K562 (cell line): ENCODE results near the gene UBE2I. TPM values are rescaled to one million over a fixed set of nuclear protein-coding genes. Genes with fewer than 3 reads are reported as not detected.
A peak's percentile ranks its signal among the peaks of the same experiment; 100 is the strongest.

ENCODE experiments used
- BHLHE40 ChIP-seq: IDR thresholded peaks from 2 replicates; pipeline ENCODE4 v1.6.1; 2011; ENCODE audit warnings: low read length, improper control_type of control experiment
- C11orf30 ChIP-seq: fragments of 450-650 bp; IDR thresholded peaks from 2 replicates; pipeline ENCODE4 v1.6.1; 2016; ENCODE audit warnings: low read depth, mild to moderate bottlenecking
- CBX1 ChIP-seq: sonication (generic); IDR thresholded peaks from 2 replicates; pipeline ENCODE4 v1.6.1; 2016; ENCODE audit warnings: antibody characterized with exemption, low read depth, mild to moderate bottlenecking
- CBX5 ChIP-seq: IDR thresholded peaks from 2 replicates; pipeline ENCODE4 v1.6.1; 2014; ENCODE audit warnings: low read depth, borderline replicate concordance
- CXXC5 ChIP-seq: fragments of 250-450 bp; sonication (Bioruptor Pico); IDR thresholded peaks from 2 replicates; pipeline ENCODE4 v1.8.0; 2022; ENCODE audit warnings: inconsistent platforms, mild to moderate bottlenecking, moderate library complexity
- DACH1 ChIP-seq: fragments of 450-650 bp; IDR thresholded peaks from 2 replicates; pipeline ENCODE4 v1.6.1; 2018; ENCODE audit not compliant: partially characterized antibody
- ETV6 ChIP-seq, 3 experiments: fragments of 150-350 bp in 1 of 3; sonication (generic) in 1 of 3; formaldehyde crosslinking in 1 of 3; IDR thresholded peaks; 2 replicates each; pipeline versions ENCODE4 v1.6.1 to v1.8.0; 2014 to 2022; ENCODE audit warnings: borderline replicate concordance in 2 of 3, low read depth in 2 of 3, antibody characterized with exemption in 1 of 3, low read length in 1 of 3, mild to moderate bottlenecking in 1 of 3, missing genetic modification reagents in 1 of 3
- FOXJ2 ChIP-seq: fragments of 200-800 bp; sonication (Bioruptor generic); IDR thresholded peaks from 2 replicates; pipeline ENCODE4 v1.6.1; 2016; ENCODE audit warnings: missing genetic modification characterization, missing compliant biosample characterization
- KLF10 ChIP-seq: fragments of 250-450 bp; sonication (Bioruptor Pico); IDR thresholded peaks from 2 replicates; pipeline ENCODE4 v1.6.1; 2021; ENCODE audit warnings: matching md5 sums
- MED1 ChIP-seq: sonication (generic); formaldehyde crosslinking; IDR thresholded peaks from 2 replicates; pipeline ENCODE4 v1.8.1; 2023; ENCODE audit warnings: missing genetic modification reagents, borderline replicate concordance
- MEF2D ChIP-seq: conservative IDR thresholded peaks from 2 replicates; pipeline ENCODE4 v1.6.1; 2016; ENCODE audit warnings: low read depth, missing genetic modification characterization, missing compliant biosample characterization
- PREB ChIP-seq: sonication (generic); formaldehyde crosslinking; IDR thresholded peaks from 2 replicates; pipeline ENCODE4 v1.8.1; 2023; ENCODE audit warnings: mild to moderate bottlenecking, missing genetic modification reagents
- PRPF4 ChIP-seq: fragments of 200-400 bp; formaldehyde crosslinking; IDR thresholded peaks from one replicate; pipeline ENCODE4 v1.6.1; 2017; ENCODE audit warnings: low read length, low read depth, mild to moderate bottlenecking; ENCODE audit not compliant: insufficient read depth, poor library complexity, severe bottlenecking
- RNF2 ChIP-seq: sonication (generic); IDR thresholded peaks from 2 replicates; pipeline ENCODE4 v1.6.1; 2016
- SIX5 ChIP-seq, 2 experiments: IDR thresholded peaks; 2 replicates each; pipeline ENCODE4 v1.6.1; 2011; ENCODE audit warnings: low read length in 2 of 2, borderline replicate concordance in 1 of 2, low read depth in 1 of 2, mild to moderate bottlenecking in 1 of 2, moderate library complexity in 1 of 2; ENCODE audit not compliant: insufficient read depth in 1 of 2
- SMARCC2 ChIP-seq: fragments of 450-650 bp; IDR thresholded peaks from 2 replicates; pipeline ENCODE4 v1.6.1; 2017; ENCODE audit warnings: antibody characterized with exemption, moderate library complexity, mild to moderate bottlenecking, low read depth
- SP2 ChIP-seq: IDR thresholded peaks from 2 replicates; pipeline ENCODE4 v1.6.1; 2011; ENCODE audit warnings: mild to moderate bottlenecking, low read depth, low read length, moderate library complexity; ENCODE audit not compliant: poor library complexity, severe bottlenecking; ENCODE audit errors: extremely low read depth
- SRF ChIP-seq, 2 experiments: fragments of 250-450, 450-650 bp in 1 of 2; sonication (Bioruptor Pico) in 1 of 2; sonication (generic) in 1 of 2; formaldehyde crosslinking; IDR thresholded peaks; 2 replicates each; pipeline versions ENCODE4 v1.5.0 to v1.5.1; 2020 to 2022; ENCODE audit warnings: mild to moderate bottlenecking in 1 of 2, missing genetic modification reagents in 1 of 2
- SRSF7 ChIP-seq: fragments of 200-400 bp; formaldehyde crosslinking; optimal IDR thresholded peaks from 2 replicates; pipeline ENCODE3; 2017; ENCODE audit warnings: mild to moderate bottlenecking, low read depth, low read length
- ZBTB34 ChIP-seq: fragments of 250-450 bp; sonication (Bioruptor Pico); IDR thresholded peaks from 2 replicates; pipeline ENCODE4 v1.8.0; 2021; ENCODE audit warnings: mild to moderate bottlenecking, moderate library complexity
- ZFP30 ChIP-seq: fragments of 250-450 bp; sonication (Bioruptor Pico); IDR thresholded peaks from 2 replicates; pipeline ENCODE4 v1.8.0; 2022; ENCODE audit warnings: moderate library complexity, mild to moderate bottlenecking, inconsistent platforms, borderline replicate concordance
- ZNF184 ChIP-seq: sonication (generic); formaldehyde crosslinking; IDR thresholded peaks from 2 replicates; pipeline ENCODE4 v1.5.0; 2020; ENCODE audit warnings: missing genetic modification reagents
- ZNF436 ChIP-seq: fragments of 250-450, 450-650 bp; sonication (Bioruptor Pico); formaldehyde crosslinking; IDR thresholded peaks from 2 replicates; pipeline ENCODE4 v1.7.0; 2020; ENCODE audit warnings: mild to moderate bottlenecking
- ZNF668 ChIP-seq: fragments of 250-450 bp; sonication (Bioruptor Pico); IDR thresholded peaks from 2 replicates; pipeline ENCODE4 v1.8.0; 2022; ENCODE audit warnings: mild to moderate bottlenecking, inconsistent platforms
- polyA plus RNA-seq, 8 experiments: library from polyadenylated mRNA; depleted of rRNA in 4 of 8; stranded (reverse) in 5 of 8; unstranded in 3 of 8; fragments of >200 nt; fragmentation: Nextera tagmentation in 2 of 8; fragmentation: Illumina TruSeq in 1 of 8; extraction: Ambion mirVana in 2 of 8; extraction: Trizol in 1 of 8; gene quantifications; 2 replicates each; pipeline versions ENCODE4 v1.2.1 to v1.2.3, GENCODE V29; 2011 to 2014; ENCODE audit warnings: inconsistent platforms in 1 of 8, missing spikeins in 1 of 8
- total RNA-seq, 7 experiments: library from RNA; depleted of rRNA in 6 of 7; stranded (reverse); fragments of >200 nt in 6 of 7; fragmentation: Illumina TruSeq in 2 of 7; extraction: Trizol in 2 of 7; gene quantifications; 2 replicates each; pipeline versions ENCODE4 v1.2.1 to v1.2.3, GENCODE V29; 2011 to 2021; ENCODE audit warnings: low replicate concordance in 1 of 7
- TF ChIP-seq, protein P1 (sequence below): fragments of 250-450 bp; sonication (Bioruptor Pico); IDR thresholded peaks from 2 replicates; pipeline ENCODE4 v1.5.1; 2021; ENCODE audit warnings: mild to moderate bottlenecking

UBE2I gene
- total and polyA plus RNA-seq, 9 of the 15 experiments (the other 6 are each of a cell fraction or from before 2014, with no cell fraction given) = 36.6 to 254 (median 104) TPM

GRCh38 chr16:1342526-1343427 lies 33.3 kb downstream of the UBE2I start (continued):
- TF ChIP-seq SP2 (peak; percentile 51), ZNF184 (CRISPR knock-in tag) (no peak), BHLHE40 (no peak), SRF (CRISPR knock-in tag; IDR thresholded peaks at IDR 0.05) (no peak), ETV6 (IDR thresholded peaks at IDR 0.05; ENCODE audit: borderline replicate concordance in 1 of 2, low read depth in 2 of 2, low read length in 1 of 2) (no peak), ETV6 (CRISPR knock-in tag; IDR thresholded peaks at IDR 0.05; ENCODE audit: borderline replicate concordance) (no peak), ZFP30 (CRISPR knock-in tag) (no peak), PRPF4 (no peak), ZBTB34 (no peak), SIX5 (IDR thresholded peaks at IDR 0.05; ENCODE audit: borderline replicate concordance in 1 of 2, insufficient read depth in 1 of 2, low read depth in 1 of 2, low read length in 2 of 2) (no peak), MEF2D (tag) (no peak), SRSF7 (no peak), MED1 (CRISPR knock-in tag) (no peak), KLF10 (no peak), CBX5 (no peak), RNF2 (no peak), ZNF668 (CRISPR knock-in tag) (no peak), PREB (CRISPR knock-in tag) (no peak), ZNF436 (CRISPR knock-in tag) (no peak), CBX1 (no peak), SMARCC2 (no peak), C11orf30 (peak; percentile 82), CXXC5 (CRISPR knock-in tag) (no peak), FOXJ2 (tag) (no peak), DACH1 (peak; percentile 65)
- TF ChIP-seq, protein P1, sequence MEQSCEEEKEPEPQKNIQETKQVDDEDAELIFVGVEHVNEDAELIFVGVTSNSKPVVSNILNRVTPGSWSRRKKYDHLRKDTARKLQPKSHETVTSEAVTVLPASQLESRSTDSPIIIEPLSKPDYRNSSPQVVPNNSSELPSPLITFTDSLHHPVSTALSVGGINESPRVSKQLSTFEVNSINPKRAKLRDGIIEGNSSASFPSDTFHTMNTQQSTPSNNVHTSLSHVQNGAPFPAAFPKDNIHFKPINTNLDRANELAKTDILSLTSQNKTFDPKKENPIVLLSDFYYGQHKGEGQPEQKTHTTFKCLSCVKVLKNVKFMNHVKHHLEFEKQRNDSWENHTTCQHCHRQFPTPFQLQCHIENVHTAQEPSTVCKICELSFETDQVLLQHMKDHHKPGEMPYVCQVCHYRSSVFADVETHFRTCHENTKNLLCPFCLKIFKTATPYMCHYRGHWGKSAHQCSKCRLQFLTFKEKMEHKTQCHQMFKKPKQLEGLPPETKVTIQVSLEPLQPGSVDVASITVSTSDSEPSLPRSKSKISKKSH (CRISPR knock-in tag) = no peak
